GM20000 (cell line): ENCODE data around the gene RXYLT1.

ENCODE experiments used
- DNase-seq: peaks from one replicate; pipeline ENCODE4 v3.0.0; 2012; ENCODE audit warnings: low spot score
- CTCF ChIP-seq: IDR thresholded peaks from 2 replicates; pipeline ENCODE4 v1.5.1; 2012; ENCODE audit warnings: mild to moderate bottlenecking, control low read depth; ENCODE audit errors: extremely low read depth, missing control alignments

RXYLT1 gene

GRCh38 chr12:63820427-63820826 is 40.7 kb downstream of the RXYLT1 start:
- no peak for DNase-seq
- TF ChIP-seq CTCF, result no peak

DNA sequence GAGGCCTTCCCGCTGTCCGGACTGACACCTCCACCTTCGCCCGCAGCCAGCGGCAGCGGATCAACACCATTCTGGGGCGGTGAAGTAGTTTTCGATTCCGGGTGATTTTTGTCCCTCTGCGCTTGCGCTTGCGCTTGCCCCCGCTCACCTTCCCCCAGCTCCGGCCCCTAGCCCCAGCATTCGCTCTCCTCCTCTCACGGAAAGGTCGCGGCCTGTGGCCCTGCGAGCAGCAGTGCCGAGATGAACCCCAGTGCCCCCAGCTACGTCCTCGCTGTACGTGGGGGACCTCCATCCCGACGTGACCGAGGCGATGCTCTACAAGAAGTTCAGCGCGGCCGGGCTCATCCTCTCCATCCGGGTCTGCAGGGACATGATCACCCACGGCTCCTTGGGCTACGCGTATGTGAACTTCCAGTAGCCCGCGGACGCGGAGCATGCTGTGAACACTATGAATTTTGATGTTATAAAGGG is 42.1 kb downstream of the RXYLT1 start:
- DNase-seq, result no peak
- no peak for TF ChIP-seq CTCF

GRCh38 chr12:63822352-63822751 is 42.6 kb downstream of the RXYLT1 start:
- DNase-seq, result no peak
- no peak for TF ChIP-seq CTCF

DNA sequence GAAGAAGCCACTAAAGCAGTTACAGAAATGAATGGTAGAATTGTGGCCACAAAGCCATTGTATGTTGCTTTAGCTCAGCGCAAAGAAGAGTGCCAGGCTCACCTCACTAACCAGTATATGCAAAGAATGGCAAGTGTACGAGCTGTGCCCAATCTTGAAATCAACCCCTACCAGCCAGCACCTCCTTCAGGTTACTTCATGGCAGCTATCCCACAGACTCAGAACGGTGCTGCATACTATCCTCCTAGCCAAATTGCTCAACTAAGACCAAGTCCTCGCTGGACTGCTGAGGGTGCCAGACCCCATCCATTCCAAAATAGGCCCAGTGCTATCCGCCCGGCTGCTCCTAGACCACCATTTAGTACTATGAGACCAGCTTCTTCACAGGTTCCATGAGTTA is 43.3 kb downstream of the RXYLT1 start:
- DNase-seq, result no peak
- no peak for TF ChIP-seq CTCF

DNA sequence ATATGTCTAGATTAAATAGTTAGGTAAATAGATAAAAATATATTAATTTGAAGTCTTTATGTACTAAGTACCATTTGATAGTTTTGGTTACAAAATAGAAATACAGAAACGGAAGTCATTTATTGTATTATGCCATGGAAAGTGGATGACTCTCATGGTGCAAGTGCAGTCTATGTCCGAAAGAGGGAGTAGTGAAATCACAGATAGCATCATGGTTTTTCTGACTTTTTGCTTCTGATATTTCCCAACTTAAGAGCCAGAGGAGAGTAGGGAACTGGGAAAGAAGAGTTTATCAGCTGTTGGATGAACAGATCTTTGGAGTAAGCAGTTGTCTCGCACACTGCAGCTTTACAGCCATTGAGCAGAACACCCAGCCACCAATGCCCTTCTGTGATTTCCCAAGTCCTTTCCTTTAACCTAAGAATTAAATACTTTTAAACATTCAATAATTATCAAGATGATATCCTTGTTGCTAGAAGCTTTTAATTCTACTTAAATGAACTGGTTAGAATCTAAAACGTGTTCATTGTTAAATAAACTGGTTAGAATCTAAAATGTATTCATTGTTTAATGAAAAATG is 46.4 kb downstream of the RXYLT1 start:
- TF ChIP-seq CTCF, result peak; percentile 49
- peak; percentile 60 for DNase-seq

GRCh38 chr12:63828867-63829266 is 49.2 kb downstream of the RXYLT1 start:
- TF ChIP-seq CTCF, result no peak
- no peak for DNase-seq

- DNase-seq, result no peak
- no peak for TF ChIP-seq CTCF
Measured at GRCh38 chr12:63836046-63836445, 56.3 kb downstream of the RXYLT1 start.
